Fibroblast of lung (primary cell): ENCODE measurements around the gene RAP1GAP2.

Experiments
- EZH2 ChIP-seq: IDR thresholded peaks from 2 replicates; pipeline ENCODE4 v1.5.1; 2012; ENCODE audit warnings: low read length, control low read depth, mild to moderate bottlenecking; ENCODE audit errors: missing control alignments
- TF ChIP-seq, protein P1 (sequence below), 2 donors: IDR thresholded peaks in 1 of 2; conservative IDR thresholded peaks in 1 of 2; 1 replicate in 1 of 2; 2 replicates in 1 of 2; pipeline ENCODE4 v1.5.1; 2011 to 2012; ENCODE audit warnings: low read length in 2 of 2, control low read depth in 1 of 2, inconsistent platforms in 1 of 2, low read depth in 1 of 2, mild to moderate bottlenecking in 1 of 2

- no peak for TF ChIP-seq EZH2
- TF ChIP-seq, protein P1, sequence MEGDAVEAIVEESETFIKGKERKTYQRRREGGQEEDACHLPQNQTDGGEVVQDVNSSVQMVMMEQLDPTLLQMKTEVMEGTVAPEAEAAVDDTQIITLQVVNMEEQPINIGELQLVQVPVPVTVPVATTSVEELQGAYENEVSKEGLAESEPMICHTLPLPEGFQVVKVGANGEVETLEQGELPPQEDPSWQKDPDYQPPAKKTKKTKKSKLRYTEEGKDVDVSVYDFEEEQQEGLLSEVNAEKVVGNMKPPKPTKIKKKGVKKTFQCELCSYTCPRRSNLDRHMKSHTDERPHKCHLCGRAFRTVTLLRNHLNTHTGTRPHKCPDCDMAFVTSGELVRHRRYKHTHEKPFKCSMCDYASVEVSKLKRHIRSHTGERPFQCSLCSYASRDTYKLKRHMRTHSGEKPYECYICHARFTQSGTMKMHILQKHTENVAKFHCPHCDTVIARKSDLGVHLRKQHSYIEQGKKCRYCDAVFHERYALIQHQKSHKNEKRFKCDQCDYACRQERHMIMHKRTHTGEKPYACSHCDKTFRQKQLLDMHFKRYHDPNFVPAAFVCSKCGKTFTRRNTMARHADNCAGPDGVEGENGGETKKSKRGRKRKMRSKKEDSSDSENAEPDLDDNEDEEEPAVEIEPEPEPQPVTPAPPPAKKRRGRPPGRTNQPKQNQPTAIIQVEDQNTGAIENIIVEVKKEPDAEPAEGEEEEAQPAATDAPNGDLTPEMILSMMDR (conservative IDR thresholded peaks at IDR 0.05 in 1 of 2, IDR thresholded peaks at IDR 0.05 in 1 of 2; ENCODE audit: low read depth in 1 of 2, low read length in 2 of 2) = no peak
Observed at GRCh38 chr17:2789700-2790099, 6.5 kb upstream of the RAP1GAP2 start.
